ENCODE measurements around the gene PSMG4. TPM values are rescaled to one million over a fixed set of nuclear protein-coding genes. Genes with fewer than 3 reads are reported as not detected.

The PSMG4 gene
- total RNA-seq, 2 donors from 2014 or later = 17.0 to 24.7 TPM

GRCh38 chr6:3304500-3305215 is 45.9 kb downstream of the PSMG4 start:
- peaks cover 6% of the 10 kb centered on the region for H3K9me3 Mint-ChIP-seq
- no peaks in the 10 kb centered on the region for H3K4me1 Mint-ChIP-seq
- ATAC-seq (replicated peaks) = no peak
- H3K36me3 Mint-ChIP-seq (ENCODE audit: low read depth) = no peaks in the 10 kb centered on the region
- no peak overlapping the region for H3K27ac Mint-ChIP-seq
- H3K27me3 Mint-ChIP-seq = peaks cover 3% of the 10 kb centered on the region
- no peak overlapping the region for H3K4me3 Mint-ChIP-seq

GRCh38 chr6:3305216-3305565 is 46.4 kb downstream of the PSMG4 start:
- Mint-ChIP-seq H3K4me3 (no peak overlapping the region), H3K9me3 (peaks cover 6% of the 10 kb centered on the region), H3K27ac (no peak overlapping the region), H3K36me3 (ENCODE audit: low read depth) (no peaks in the 10 kb centered on the region), H3K4me1 (no peaks in the 10 kb centered on the region), H3K27me3 (peaks cover 3% of the 10 kb centered on the region)
- no peak for ATAC-seq (replicated peaks)

- peaks cover 6% of the 10 kb centered on the region for H3K9me3 Mint-ChIP-seq
- H3K27ac Mint-ChIP-seq = no peak overlapping the region
- no peak overlapping the region for H3K4me3 Mint-ChIP-seq
- peaks cover 3% of the 10 kb centered on the region for H3K27me3 Mint-ChIP-seq
- no peaks in the 10 kb centered on the region for H3K4me1 Mint-ChIP-seq
- ATAC-seq (replicated peaks) = no peak
- H3K36me3 Mint-ChIP-seq (ENCODE audit: low read depth) = no peaks in the 10 kb centered on the region
These were observed 47.1 kb downstream of the PSMG4 start for GRCh38 chr6:3305831-3306230.

- peaks cover 6% of the 10 kb centered on the region for H3K9me3 Mint-ChIP-seq
- H3K4me3 Mint-ChIP-seq = no peak overlapping the region
- no peak for ATAC-seq (replicated peaks)
- H3K27ac Mint-ChIP-seq = no peak overlapping the region
- no peaks in the 10 kb centered on the region for H3K36me3 Mint-ChIP-seq (ENCODE audit: low read depth)
- H3K27me3 Mint-ChIP-seq = peaks cover 3% of the 10 kb centered on the region
- H3K4me1 Mint-ChIP-seq = no peaks in the 10 kb centered on the region
These were observed 48.1 kb downstream of the PSMG4 start for GRCh38 chr6:3306848-3307247.

GRCh38 chr6:3307436-3307835 is 48.7 kb downstream of the PSMG4 start:
- H3K27ac Mint-ChIP-seq = no peak overlapping the region
- H3K27me3 Mint-ChIP-seq = peaks cover 3% of the 10 kb centered on the region
- H3K4me1 Mint-ChIP-seq = no peaks in the 10 kb centered on the region
- H3K9me3 Mint-ChIP-seq = peaks cover 6% of the 10 kb centered on the region
- H3K4me3 Mint-ChIP-seq = no peak overlapping the region
- H3K36me3 Mint-ChIP-seq (ENCODE audit: low read depth) = no peaks in the 10 kb centered on the region
- ATAC-seq (replicated peaks) = no peak

GRCh38 chr6:3308106-3308505 is 49.4 kb downstream of the PSMG4 start:
- ATAC-seq (replicated peaks) = no peak
- no peak overlapping the region for H3K4me3 Mint-ChIP-seq
- no peaks in the 10 kb centered on the region for H3K4me1 Mint-ChIP-seq
- peaks cover 6% of the 10 kb centered on the region for H3K9me3 Mint-ChIP-seq
- H3K36me3 Mint-ChIP-seq (ENCODE audit: low read depth) = no peaks in the 10 kb centered on the region
- H3K27me3 Mint-ChIP-seq = peaks cover 3% of the 10 kb centered on the region
- no peak overlapping the region for H3K27ac Mint-ChIP-seq

GRCh38 chr6:3309391-3310050 is 50.8 kb downstream of the PSMG4 start:
- no peak overlapping the region for H3K4me3 Mint-ChIP-seq
- H3K27me3 Mint-ChIP-seq = no peaks in the 10 kb centered on the region
- no peak overlapping the region for H3K27ac Mint-ChIP-seq
- H3K4me1 Mint-ChIP-seq = no peaks in the 10 kb centered on the region
- ATAC-seq (replicated peaks) = no peak
- peaks cover 6% of the 10 kb centered on the region for H3K9me3 Mint-ChIP-seq
- H3K36me3 Mint-ChIP-seq (ENCODE audit: low read depth) = no peaks in the 10 kb centered on the region

GRCh38 chr6:3310051-3310448 is 51.3 kb downstream of the PSMG4 start:
- no peak for ATAC-seq (replicated peaks)
- Mint-ChIP-seq H3K36me3 (ENCODE audit: low read depth) (no peaks in the 10 kb centered on the region), H3K27ac (no peak overlapping the region), H3K4me3 (no peak overlapping the region), H3K9me3 (peaks cover 6% of the 10 kb centered on the region), H3K4me1 (no peaks in the 10 kb centered on the region), H3K27me3 (no peaks in the 10 kb centered on the region)

GRCh38 chr6:3310703-3311102 is 52.0 kb downstream of the PSMG4 start:
- H3K27me3 Mint-ChIP-seq = no peaks in the 10 kb centered on the region
- H3K36me3 Mint-ChIP-seq (ENCODE audit: low read depth) = no peaks in the 10 kb centered on the region
- H3K27ac Mint-ChIP-seq = no peak overlapping the region
- no peak for ATAC-seq (replicated peaks)
- no peak overlapping the region for H3K4me3 Mint-ChIP-seq
- H3K4me1 Mint-ChIP-seq = no peaks in the 10 kb centered on the region
- peaks cover 3% of the 10 kb centered on the region for H3K9me3 Mint-ChIP-seq

- no peak for ATAC-seq (replicated peaks)
- Mint-ChIP-seq H3K4me1 (no peaks in the 10 kb centered on the region), H3K9me3 (no peaks in the 10 kb centered on the region), H3K36me3 (ENCODE audit: low read depth) (no peaks in the 10 kb centered on the region), H3K27ac (no peak overlapping the region), H3K4me3 (no peak overlapping the region), H3K27me3 (peaks cover 1% of the 10 kb centered on the region)
These were observed 53.1 kb downstream of the PSMG4 start for GRCh38 chr6:3311826-3312225.

GRCh38 chr6:3312604-3313231 is 54.0 kb downstream of the PSMG4 start:
- peaks cover 2% of the 10 kb centered on the region for H3K4me1 Mint-ChIP-seq
- no peak for ATAC-seq (replicated peaks)
- H3K27me3 Mint-ChIP-seq = peaks cover 7% of the 10 kb centered on the region
- no peak overlapping the region for H3K4me3 Mint-ChIP-seq
- H3K9me3 Mint-ChIP-seq = no peaks in the 10 kb centered on the region
- H3K36me3 Mint-ChIP-seq (ENCODE audit: low read depth) = no peaks in the 10 kb centered on the region
- no peak overlapping the region for H3K27ac Mint-ChIP-seq

- Mint-ChIP-seq H3K4me1 (peaks cover 16% of the 10 kb centered on the region), H3K36me3 (ENCODE audit: low read depth) (no peaks in the 10 kb centered on the region), H3K4me3 (no peak overlapping the region), H3K9me3 (no peaks in the 10 kb centered on the region), H3K27ac (no peak overlapping the region), H3K27me3 (peaks cover 10% of the 10 kb centered on the region)
- ATAC-seq (replicated peaks) = no peak
These were observed 55.4 kb downstream of the PSMG4 start for GRCh38 chr6:3314176-3314575.

GRCh38 chr6:3314621-3315467 is 56.1 kb downstream of the PSMG4 start:
- no peak overlapping the region for H3K4me3 Mint-ChIP-seq
- H3K9me3 Mint-ChIP-seq = no peaks in the 10 kb centered on the region
- peaks cover 10% of the 10 kb centered on the region for H3K27me3 Mint-ChIP-seq
- ATAC-seq (replicated peaks) = no peak
- H3K36me3 Mint-ChIP-seq (ENCODE audit: low read depth) = no peaks in the 10 kb centered on the region
- H3K4me1 Mint-ChIP-seq = peaks cover 16% of the 10 kb centered on the region
- no peak overlapping the region for H3K27ac Mint-ChIP-seq

- peaks cover 16% of the 10 kb centered on the region for H3K4me1 Mint-ChIP-seq
- ATAC-seq (replicated peaks) = no peak
- no peaks in the 10 kb centered on the region for H3K36me3 Mint-ChIP-seq (ENCODE audit: low read depth)
- no peak overlapping the region for H3K27ac Mint-ChIP-seq
- H3K9me3 Mint-ChIP-seq = no peaks in the 10 kb centered on the region
- peaks cover 10% of the 10 kb centered on the region for H3K27me3 Mint-ChIP-seq
- H3K4me3 Mint-ChIP-seq = no peak overlapping the region
These were observed 57.1 kb downstream of the PSMG4 start for GRCh38 chr6:3315841-3316240.
